SK-N-SH treated with all-trans-retinoic acid at 6 μM for 48 hours (cell line): ENCODE results near the gene ATOH8.

Experiments used
- ARNTL ChIP-seq: fragments of 450-650 bp; formaldehyde crosslinking; IDR thresholded peaks from 2 replicates; pipeline ENCODE4 v1.5.0; 2020; ENCODE audit warnings: low read depth, mild to moderate bottlenecking, moderate library complexity, borderline replicate concordance
- CSDC2 ChIP-seq: fragments of 250-450 bp; sonication (Bioruptor Pico); IDR thresholded peaks from 2 replicates; pipeline ENCODE4 v1.5.0; 2020; ENCODE audit warnings: mild to moderate bottlenecking, moderate library complexity
- ESRRG ChIP-seq: fragments of 250-450 bp; sonication (Bioruptor Pico); IDR thresholded peaks from 2 replicates; pipeline ENCODE4 v1.6.1; 2021; ENCODE audit warnings: mild to moderate bottlenecking
- GLIS3 ChIP-seq: fragments of 250-450 bp; sonication (Bioruptor Pico); IDR thresholded peaks from 2 replicates; pipeline ENCODE4 v1.5.0; 2020; ENCODE audit warnings: mild to moderate bottlenecking, moderate library complexity
- OSR1 ChIP-seq: fragments of 250-450 bp; sonication (Bioruptor Pico); IDR thresholded peaks from 2 replicates; pipeline ENCODE4 v1.8.0; 2022; ENCODE audit warnings: moderate library complexity, mild to moderate bottlenecking, inconsistent platforms
- RARB ChIP-seq: fragments of 250-450 bp; sonication (Bioruptor Pico); IDR thresholded peaks from 2 replicates; pipeline ENCODE4 v1.8.0; 2021; ENCODE audit warnings: mild to moderate bottlenecking, moderate library complexity
- SNAI2 ChIP-seq: fragments of 250-450 bp; sonication (Bioruptor Pico); IDR thresholded peaks from 2 replicates; pipeline ENCODE4 v1.5.0; 2020; ENCODE audit warnings: mild to moderate bottlenecking, moderate library complexity
- TF ChIP-seq, protein P1 (sequence below): fragments of 250-450 bp; sonication (Bioruptor Pico); IDR thresholded peaks from 2 replicates; pipeline ENCODE4 v1.5.1; 2021; ENCODE audit warnings: mild to moderate bottlenecking, moderate library complexity
- TF ChIP-seq, protein P2 (sequence below): fragments of 250-450 bp; sonication (Bioruptor Pico); IDR thresholded peaks from 2 replicates; pipeline ENCODE4 v1.8.0; 2020; ENCODE audit warnings: mild to moderate bottlenecking, moderate library complexity, borderline replicate concordance

DNA sequence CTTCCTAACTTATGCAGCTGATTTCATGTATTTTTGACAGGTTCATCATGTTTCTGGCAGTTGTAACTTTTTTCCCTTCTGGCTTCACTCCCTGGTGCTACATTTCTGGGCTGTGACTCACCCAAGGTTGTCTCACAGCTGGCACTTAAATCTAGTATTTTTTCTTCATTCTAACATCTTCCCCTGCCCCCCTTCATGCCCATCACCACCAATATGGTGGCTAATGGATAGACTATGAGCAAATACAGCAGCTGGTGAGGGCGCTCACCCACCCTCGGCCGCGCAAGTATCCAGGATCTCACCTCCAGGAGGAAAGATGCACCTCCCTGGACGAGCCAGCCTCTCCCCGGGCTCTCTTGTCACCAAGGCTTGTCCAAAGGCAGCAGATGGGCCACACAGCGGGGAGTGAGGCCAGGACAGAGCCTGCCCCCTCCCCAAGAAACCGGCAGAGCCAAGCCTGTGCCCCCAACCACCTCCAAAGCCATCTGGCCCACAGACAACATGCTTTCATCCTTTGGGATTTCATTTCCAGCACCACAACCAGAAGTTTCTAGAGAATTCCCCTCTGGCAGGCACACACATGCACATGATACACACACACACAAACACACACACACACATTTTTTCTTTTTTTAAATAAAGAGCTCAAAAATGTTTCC is 39.1 kb downstream of the ATOH8 start:
- no peak for TF ChIP-seq CSDC2 (CRISPR knock-in tag)
- TF ChIP-seq, protein P1, sequence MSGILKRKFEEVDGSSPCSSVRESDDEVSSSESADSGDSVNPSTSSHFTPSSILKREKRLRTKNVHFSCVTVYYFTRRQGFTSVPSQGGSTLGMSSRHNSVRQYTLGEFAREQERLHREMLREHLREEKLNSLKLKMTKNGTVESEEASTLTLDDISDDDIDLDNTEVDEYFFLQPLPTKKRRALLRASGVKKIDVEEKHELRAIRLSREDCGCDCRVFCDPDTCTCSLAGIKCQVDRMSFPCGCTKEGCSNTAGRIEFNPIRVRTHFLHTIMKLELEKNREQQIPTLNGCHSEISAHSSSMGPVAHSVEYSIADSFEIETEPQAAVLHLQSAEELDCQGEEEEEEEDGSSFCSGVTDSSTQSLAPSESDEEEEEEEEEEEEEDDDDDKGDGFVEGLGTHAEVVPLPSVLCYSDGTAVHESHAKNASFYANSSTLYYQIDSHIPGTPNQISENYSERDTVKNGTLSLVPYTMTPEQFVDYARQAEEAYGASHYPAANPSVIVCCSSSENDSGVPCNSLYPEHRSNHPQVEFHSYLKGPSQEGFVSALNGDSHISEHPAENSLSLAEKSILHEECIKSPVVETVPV (CRISPR knock-in tag) = no peak
- no peak for TF ChIP-seq SNAI2 (CRISPR knock-in tag)
- TF ChIP-seq, protein P2, sequence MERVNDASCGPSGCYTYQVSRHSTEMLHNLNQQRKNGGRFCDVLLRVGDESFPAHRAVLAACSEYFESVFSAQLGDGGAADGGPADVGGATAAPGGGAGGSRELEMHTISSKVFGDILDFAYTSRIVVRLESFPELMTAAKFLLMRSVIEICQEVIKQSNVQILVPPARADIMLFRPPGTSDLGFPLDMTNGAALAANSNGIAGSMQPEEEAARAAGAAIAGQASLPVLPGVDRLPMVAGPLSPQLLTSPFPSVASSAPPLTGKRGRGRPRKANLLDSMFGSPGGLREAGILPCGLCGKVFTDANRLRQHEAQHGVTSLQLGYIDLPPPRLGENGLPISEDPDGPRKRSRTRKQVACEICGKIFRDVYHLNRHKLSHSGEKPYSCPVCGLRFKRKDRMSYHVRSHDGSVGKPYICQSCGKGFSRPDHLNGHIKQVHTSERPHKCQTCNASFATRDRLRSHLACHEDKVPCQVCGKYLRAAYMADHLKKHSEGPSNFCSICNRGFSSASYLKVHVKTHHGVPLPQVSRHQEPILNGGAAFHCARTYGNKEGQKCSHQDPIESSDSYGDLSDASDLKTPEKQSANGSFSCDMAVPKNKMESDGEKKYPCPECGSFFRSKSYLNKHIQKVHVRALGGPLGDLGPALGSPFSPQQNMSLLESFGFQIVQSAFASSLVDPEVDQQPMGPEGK = no peak
- TF ChIP-seq OSR1 (CRISPR knock-in tag) = no peak
- no peak for TF ChIP-seq ARNTL (CRISPR knock-in tag)
- no peak for TF ChIP-seq RARB (CRISPR knock-in tag)
- TF ChIP-seq ESRRG (CRISPR knock-in tag) = no peak
- TF ChIP-seq GLIS3 = no peak
